Activated naive CD8-positive, alpha-beta T cell treated with anti-CD3 and anti-CD28 coated beads, Interleukin-2, amount 50 U/mL, for 24 hours (primary cell): ENCODE measurements around the gene TSPOAP1.

Source experiments
- ATAC-seq: fragments of 150-1000 bp; cut with Tn5 transposase; one replicate; pipeline ENCODE4 v1.10.0; 2021
- DNase-seq: peaks from one replicate; pipeline ENCODE4 v3.0.0; 2021
- H3K27ac Mint-ChIP-seq: one replicate; pipeline ENCODE4 v1.8.0; 2021; ENCODE audit warnings: mild to moderate bottlenecking, mixed read lengths
- H3K27me3 Mint-ChIP-seq: one replicate; pipeline ENCODE4 v1.8.0; 2021; ENCODE audit warnings: mixed read lengths
- H3K36me3 Mint-ChIP-seq: one replicate; pipeline ENCODE4 v1.8.0; 2021; ENCODE audit warnings: low read depth, mixed read lengths
- H3K4me1 Mint-ChIP-seq: one replicate; pipeline ENCODE4 v1.8.0; 2021; ENCODE audit warnings: mixed read lengths
- H3K4me3 Mint-ChIP-seq: one replicate; pipeline ENCODE4 v1.8.0; 2021; ENCODE audit warnings: mild to moderate bottlenecking, moderate library complexity, mixed read lengths
- H3K9me3 Mint-ChIP-seq: one replicate; pipeline ENCODE4 v1.8.0; 2021; ENCODE audit warnings: mixed read lengths

Gene TSPOAP1

GRCh38 chr17:58304750-58305486 is 23.7 kb downstream of the TSPOAP1 start:
- no peak for DNase-seq
- Mint-ChIP-seq H3K36me3 (peaks cover 3% of the 10 kb centered on the region), H3K9me3 (no peaks in the 10 kb centered on the region), H3K4me1 (no peaks in the 10 kb centered on the region), H3K27ac (no peak overlapping the region), H3K4me3 (no peak overlapping the region), H3K27me3 (no peaks in the 10 kb centered on the region)
- no peak for ATAC-seq

GRCh38 chr17:58303971-58304749 is 24.4 kb downstream of the TSPOAP1 start:
- H3K27me3 Mint-ChIP-seq = no peaks in the 10 kb centered on the region
- H3K36me3 Mint-ChIP-seq = peaks cover 2% of the 10 kb centered on the region
- DNase-seq = peak; percentile 64
- H3K4me1 Mint-ChIP-seq = no peaks in the 10 kb centered on the region
- H3K4me3 Mint-ChIP-seq = no peak overlapping the region
- H3K9me3 Mint-ChIP-seq = no peaks in the 10 kb centered on the region
- ATAC-seq = peak; percentile 78
- H3K27ac Mint-ChIP-seq = no peak overlapping the region

DNA sequence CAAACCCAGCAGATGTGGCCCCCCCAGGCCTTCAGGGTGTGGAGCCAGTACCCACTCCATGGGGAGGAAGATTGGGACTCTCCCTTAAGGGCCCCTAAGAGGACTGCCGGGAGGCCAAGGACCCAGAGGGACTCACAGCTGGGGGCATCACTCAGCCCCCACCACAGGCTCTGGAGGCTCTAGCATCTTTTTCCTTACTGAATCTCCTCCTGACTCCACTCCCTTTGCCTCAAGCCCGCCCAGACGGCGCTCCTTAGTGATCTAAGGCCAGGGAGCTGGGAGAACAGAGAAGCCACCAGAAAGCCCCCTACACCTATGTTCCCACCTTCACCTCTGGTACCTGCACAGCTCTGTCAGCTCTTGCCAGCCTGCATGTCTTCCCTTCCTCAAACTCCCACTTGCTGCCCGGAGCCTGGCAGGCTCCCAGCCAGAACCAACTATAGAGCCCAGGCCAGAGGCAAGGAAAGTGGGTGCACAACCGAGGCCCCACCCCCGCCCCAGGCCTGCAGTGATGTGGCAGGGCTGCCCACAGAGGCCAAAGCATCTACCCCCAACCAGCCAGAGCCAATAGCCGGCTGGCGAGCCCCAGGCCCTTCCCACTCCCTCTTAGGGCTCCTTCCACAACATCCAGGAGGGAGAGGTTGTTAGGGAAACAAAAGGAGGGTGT is 25.5 kb downstream of the TSPOAP1 start:
- Mint-ChIP-seq H3K4me3 (no peak overlapping the region), H3K4me1 (no peaks in the 10 kb centered on the region), H3K27ac (no peak overlapping the region), H3K9me3 (no peaks in the 10 kb centered on the region), H3K36me3 (no peaks in the 10 kb centered on the region), H3K27me3 (no peaks in the 10 kb centered on the region)
- ATAC-seq (no peak), DNase-seq (no peak)

DNA sequence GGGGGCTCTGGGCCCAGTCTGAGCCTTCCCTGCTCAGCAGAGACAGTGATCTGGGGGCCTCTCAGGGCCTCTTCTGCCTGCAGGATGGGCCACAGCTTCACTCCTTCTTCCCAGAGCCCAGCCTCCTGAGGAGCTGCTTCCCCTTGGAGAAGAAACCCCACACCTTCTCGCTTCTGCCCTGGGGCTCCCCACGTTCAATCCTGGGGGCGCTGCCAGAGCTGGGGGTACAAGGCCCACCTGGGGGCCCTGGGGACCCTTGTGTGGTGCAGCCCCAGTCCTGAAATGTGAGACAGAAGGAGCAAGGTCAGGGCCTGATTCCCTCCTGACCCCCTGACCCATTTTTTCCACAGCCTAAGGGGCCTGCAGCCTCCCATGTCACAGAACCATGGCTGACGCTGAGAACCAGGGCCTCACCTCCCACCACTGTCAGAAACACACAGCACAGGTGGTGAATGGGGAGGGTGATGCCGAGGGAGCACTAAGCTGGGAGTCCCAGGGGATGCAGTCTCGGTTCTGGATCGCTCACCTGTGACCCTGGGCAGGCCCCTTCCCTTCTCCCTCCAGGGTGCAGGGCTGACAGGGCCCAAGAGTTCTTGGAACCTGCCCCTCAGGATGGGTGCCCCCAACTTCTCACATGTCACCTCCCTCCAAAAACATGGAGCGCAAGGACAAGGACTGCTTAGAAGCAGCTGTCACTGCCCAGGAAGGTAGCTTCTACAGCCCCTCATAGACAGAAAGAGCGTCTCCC is 26.2 kb downstream of the TSPOAP1 start:
- no peaks in the 10 kb centered on the region for H3K36me3 Mint-ChIP-seq
- no peak overlapping the region for H3K4me3 Mint-ChIP-seq
- H3K27me3 Mint-ChIP-seq = no peaks in the 10 kb centered on the region
- no peaks in the 10 kb centered on the region for H3K9me3 Mint-ChIP-seq
- H3K27ac Mint-ChIP-seq = no peak overlapping the region
- DNase-seq = no peak
- ATAC-seq = no peak
- H3K4me1 Mint-ChIP-seq = no peaks in the 10 kb centered on the region

- no peak overlapping the region for H3K4me3 Mint-ChIP-seq
- H3K4me1 Mint-ChIP-seq = no peaks in the 10 kb centered on the region
- no peaks in the 10 kb centered on the region for H3K27me3 Mint-ChIP-seq
- DNase-seq (no peak), ATAC-seq (no peak)
- no peak overlapping the region for H3K27ac Mint-ChIP-seq
- no peaks in the 10 kb centered on the region for H3K36me3 Mint-ChIP-seq
- no peaks in the 10 kb centered on the region for H3K9me3 Mint-ChIP-seq
Measured at GRCh38 chr17:58301504-58302150, 27.0 kb downstream of the TSPOAP1 start.

DNA sequence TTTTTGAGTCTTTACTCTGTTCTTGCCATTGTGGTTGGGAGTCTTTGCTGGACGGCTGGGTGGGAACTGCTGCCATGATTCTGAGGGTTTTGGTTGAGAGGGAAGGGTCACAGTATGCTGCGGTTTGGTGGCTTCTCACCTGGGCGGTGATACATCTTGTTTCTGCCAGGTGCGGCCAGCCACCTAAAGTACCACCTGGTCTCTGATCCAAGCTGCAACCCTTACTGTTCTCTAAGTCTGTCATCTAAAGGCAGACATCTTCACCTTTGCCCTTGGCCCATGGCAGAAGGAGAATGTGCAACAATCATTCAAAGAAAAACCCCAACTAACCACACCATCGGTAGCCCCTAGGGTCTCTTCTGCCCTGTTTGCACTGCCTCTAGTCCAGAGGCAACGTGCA is 28.3 kb downstream of the TSPOAP1 start:
- Mint-ChIP-seq H3K36me3 (no peaks in the 10 kb centered on the region), H3K27ac (no peak overlapping the region), H3K4me3 (no peak overlapping the region), H3K27me3 (no peaks in the 10 kb centered on the region), H3K9me3 (no peaks in the 10 kb centered on the region), H3K4me1 (no peaks in the 10 kb centered on the region)
- DNase-seq (no peak), ATAC-seq (no peak)

DNA sequence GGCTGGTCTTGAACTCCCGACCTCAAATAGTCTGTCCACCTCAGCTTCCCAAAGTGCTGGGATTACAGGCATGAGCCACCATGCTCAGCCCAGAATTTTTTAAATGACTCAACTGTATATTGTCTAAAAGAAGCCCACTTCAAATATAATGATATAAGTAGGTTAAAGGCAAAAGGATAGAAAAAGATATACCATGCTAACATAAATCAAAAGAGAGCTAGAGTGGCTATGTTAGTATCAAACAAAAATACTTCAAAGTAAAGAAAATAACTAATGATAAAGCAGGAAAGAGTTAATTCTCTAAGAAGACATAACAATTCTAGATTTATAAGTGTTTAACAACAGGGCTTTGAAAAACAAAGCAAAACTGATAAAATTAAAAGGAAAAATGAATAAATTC is 34.6 kb downstream of the TSPOAP1 start:
- no peak for ATAC-seq
- Mint-ChIP-seq H3K9me3 (no peaks in the 10 kb centered on the region), H3K4me1 (no peaks in the 10 kb centered on the region), H3K4me3 (no peak overlapping the region), H3K36me3 (no peaks in the 10 kb centered on the region), H3K27me3 (peaks cover 8% of the 10 kb centered on the region), H3K27ac (no peak overlapping the region)
- no peak for DNase-seq

GRCh38 chr17:58291246-58291645 is 37.3 kb downstream of the TSPOAP1 start:
- no peak overlapping the region for H3K27ac Mint-ChIP-seq
- peaks cover 18% of the 10 kb centered on the region for H3K27me3 Mint-ChIP-seq
- H3K4me3 Mint-ChIP-seq = no peak overlapping the region
- no peak for ATAC-seq
- H3K36me3 Mint-ChIP-seq = no peaks in the 10 kb centered on the region
- H3K9me3 Mint-ChIP-seq = no peaks in the 10 kb centered on the region
- DNase-seq = no peak
- H3K4me1 Mint-ChIP-seq = no peaks in the 10 kb centered on the region

- Mint-ChIP-seq H3K4me1 (peaks cover 2% of the 10 kb centered on the region), H3K4me3 (no peak overlapping the region), H3K27me3 (peaks cover 18% of the 10 kb centered on the region), H3K27ac (no peak overlapping the region), H3K9me3 (no peaks in the 10 kb centered on the region), H3K36me3 (no peaks in the 10 kb centered on the region)
- DNase-seq = no peak
- ATAC-seq = no peak
Measured at GRCh38 chr17:58289869-58290268, 38.7 kb downstream of the TSPOAP1 start.

- H3K27ac Mint-ChIP-seq = no peak overlapping the region
- ATAC-seq = no peak
- H3K36me3 Mint-ChIP-seq = no peaks in the 10 kb centered on the region
- no peak overlapping the region for H3K4me3 Mint-ChIP-seq
- H3K27me3 Mint-ChIP-seq = peaks cover 21% of the 10 kb centered on the region
- no peak for DNase-seq
- peaks cover 2% of the 10 kb centered on the region for H3K4me1 Mint-ChIP-seq
- no peaks in the 10 kb centered on the region for H3K9me3 Mint-ChIP-seq
Measured at GRCh38 chr17:58285422-58285810, 43.2 kb downstream of the TSPOAP1 start.

GRCh38 chr17:58284613-58285421 is 43.8 kb downstream of the TSPOAP1 start:
- no peaks in the 10 kb centered on the region for H3K36me3 Mint-ChIP-seq
- no peak for DNase-seq
- peaks cover 2% of the 10 kb centered on the region for H3K4me1 Mint-ChIP-seq
- ATAC-seq = no peak
- no peak overlapping the region for H3K27ac Mint-ChIP-seq
- peaks cover 18% of the 10 kb centered on the region for H3K27me3 Mint-ChIP-seq
- H3K9me3 Mint-ChIP-seq = no peaks in the 10 kb centered on the region
- H3K4me3 Mint-ChIP-seq = no peak overlapping the region

DNA sequence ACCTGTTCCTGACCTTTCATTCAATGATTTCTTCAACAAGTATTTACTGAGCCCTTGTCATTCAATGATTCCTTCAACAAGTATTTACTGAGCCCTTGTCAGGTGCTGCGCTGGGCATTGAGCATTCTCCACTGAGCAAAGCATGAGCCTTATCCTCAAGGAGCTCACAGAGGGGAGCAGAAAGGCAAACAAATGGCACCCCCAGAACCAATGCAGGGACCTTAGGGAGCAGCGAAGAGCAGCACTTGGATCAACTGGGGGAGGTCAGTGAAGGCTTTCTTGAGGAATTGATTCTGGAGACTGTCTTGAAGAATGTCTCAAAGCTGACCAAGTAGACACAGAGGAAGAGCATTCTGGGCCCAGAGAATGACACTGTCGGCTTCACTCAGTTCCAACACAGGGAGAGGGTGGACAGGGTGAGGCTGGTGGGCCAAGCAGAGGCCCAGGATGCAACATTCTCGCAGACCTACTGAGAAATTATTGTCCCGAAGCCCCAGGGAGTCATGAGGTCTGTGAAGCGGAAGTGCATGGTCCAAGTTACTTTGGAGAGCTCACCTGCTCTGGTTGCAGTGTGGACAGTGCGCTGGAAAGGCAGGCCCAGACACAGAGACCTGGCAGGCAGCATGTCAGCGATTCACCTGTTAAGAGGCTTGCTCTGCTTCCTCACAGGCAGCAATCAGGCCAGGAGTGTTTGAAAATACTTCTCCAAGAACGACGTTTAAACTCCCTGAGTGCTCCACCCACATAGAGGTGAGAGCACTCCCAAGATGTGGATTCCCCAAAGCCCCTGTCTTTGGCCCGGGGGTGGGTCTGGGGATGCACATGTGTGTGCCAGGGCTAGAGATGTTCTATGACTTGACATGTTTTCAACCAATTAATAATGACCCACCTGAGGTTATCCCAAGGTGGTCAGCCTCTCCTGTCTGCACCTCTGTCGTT is 44.7 kb downstream of the TSPOAP1 start:
- Mint-ChIP-seq H3K27ac (no peak overlapping the region), H3K4me1 (peaks cover 7% of the 10 kb centered on the region), H3K27me3 (peaks cover 20% of the 10 kb centered on the region), H3K9me3 (no peaks in the 10 kb centered on the region), H3K36me3 (no peaks in the 10 kb centered on the region), H3K4me3 (no peak overlapping the region)
- no peak for ATAC-seq
- DNase-seq = no peak

- no peaks in the 10 kb centered on the region for H3K9me3 Mint-ChIP-seq
- ATAC-seq = no peak
Measured at GRCh38 chr17:58282442-58282841, 46.2 kb downstream of the TSPOAP1 start.

More at GRCh38 chr17:58282442-58282841, 46.2 kb downstream of the TSPOAP1 start:
- no peak overlapping the region for H3K4me3 Mint-ChIP-seq
- peaks cover 7% of the 10 kb centered on the region for H3K4me1 Mint-ChIP-seq
- H3K36me3 Mint-ChIP-seq = no peaks in the 10 kb centered on the region
- no peak overlapping the region for H3K27ac Mint-ChIP-seq
- peaks cover 20% of the 10 kb centered on the region for H3K27me3 Mint-ChIP-seq
- no peak for DNase-seq
